ENCODE data around the gene RAD9A.
"Not testable (repeated sequence)": the region's sequence is repeated elsewhere in the genome, so short reads cannot be mapped to it uniquely, and the experiment has no call there.

Gene RAD9A

GRCh38 chr11:67410984-67411784, 19.4 kb downstream of the RAD9A start:
- no peak for DNase-seq

DNA sequence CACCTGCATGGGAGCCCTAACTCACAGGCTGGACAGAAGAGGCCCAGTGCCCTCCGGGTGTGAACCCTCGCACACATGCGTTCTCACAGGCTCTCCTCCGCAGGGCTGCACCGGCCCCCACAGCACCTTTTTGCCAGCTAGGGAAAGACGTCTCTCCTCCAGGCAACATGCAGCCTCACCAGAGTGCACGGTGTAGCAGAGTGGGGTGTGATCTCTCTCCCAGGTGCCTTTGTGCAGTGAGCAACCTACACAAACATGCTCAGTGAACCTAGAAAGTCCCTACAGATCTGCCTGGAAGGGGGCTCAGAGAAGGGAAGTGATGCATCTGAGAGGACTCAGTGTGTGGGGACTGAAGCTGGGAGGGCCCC, 20.0 kb downstream of the RAD9A start:
- no peak for DNase-seq

DNA sequence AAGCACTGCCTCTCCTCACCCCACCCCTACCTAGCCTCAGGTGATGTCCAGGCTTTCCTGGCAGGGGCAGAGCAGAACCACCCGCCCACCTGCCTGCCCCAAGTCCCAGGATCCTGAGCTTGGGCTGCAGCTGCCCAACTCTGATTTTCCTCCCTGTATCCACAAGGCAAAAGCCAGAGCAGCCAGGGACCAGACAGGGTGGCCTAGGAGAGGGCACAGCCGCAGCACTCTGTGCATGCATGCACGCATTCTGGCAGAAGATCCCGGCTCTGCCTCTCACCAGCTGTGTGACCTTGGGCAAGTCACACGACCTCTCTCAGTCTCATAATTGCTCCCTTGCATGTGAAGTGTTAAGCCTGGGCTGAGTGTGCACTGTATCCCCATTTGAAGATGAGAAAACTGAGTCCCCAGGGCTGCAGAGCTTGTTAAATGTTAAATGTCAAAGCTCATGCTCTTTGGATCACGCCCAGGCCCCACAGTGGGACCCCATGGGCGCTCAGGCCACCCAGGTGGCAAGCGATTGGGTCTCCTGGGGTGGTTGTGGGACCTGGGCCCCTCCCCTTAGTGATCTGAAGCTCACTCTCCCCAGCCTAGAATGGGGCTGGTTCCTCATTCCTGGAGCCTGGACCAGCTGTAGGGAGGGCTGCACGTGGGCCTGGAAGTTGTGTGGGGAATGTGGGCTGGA, 20.9 kb downstream of the RAD9A start:
- DNase-seq, result no peak

- no peak for DNase-seq
Observed at GRCh38 chr11:67413266-67413849, 21.6 kb downstream of the RAD9A start.

GRCh38 chr11:67415501-67416304, 23.9 kb downstream of the RAD9A start, which contains the start of gene CARNS1:
Gene CARNS1 (plus strand): TSS chr11:67415678. CDS start chr11:67416200, 522 bp downstream.
- DNase-seq, result no peak

GRCh38 chr11:67416416-67417335, 24.9 kb downstream of the RAD9A start:
- peak; percentile 18 for DNase-seq

GRCh38 chr11:67417425-67417824, 25.6 kb downstream of the RAD9A start:
- no peak for DNase-seq

- DNase-seq, result no peak
Observed at GRCh38 chr11:67418476-67419281, 26.9 kb downstream of the RAD9A start.

DNA sequence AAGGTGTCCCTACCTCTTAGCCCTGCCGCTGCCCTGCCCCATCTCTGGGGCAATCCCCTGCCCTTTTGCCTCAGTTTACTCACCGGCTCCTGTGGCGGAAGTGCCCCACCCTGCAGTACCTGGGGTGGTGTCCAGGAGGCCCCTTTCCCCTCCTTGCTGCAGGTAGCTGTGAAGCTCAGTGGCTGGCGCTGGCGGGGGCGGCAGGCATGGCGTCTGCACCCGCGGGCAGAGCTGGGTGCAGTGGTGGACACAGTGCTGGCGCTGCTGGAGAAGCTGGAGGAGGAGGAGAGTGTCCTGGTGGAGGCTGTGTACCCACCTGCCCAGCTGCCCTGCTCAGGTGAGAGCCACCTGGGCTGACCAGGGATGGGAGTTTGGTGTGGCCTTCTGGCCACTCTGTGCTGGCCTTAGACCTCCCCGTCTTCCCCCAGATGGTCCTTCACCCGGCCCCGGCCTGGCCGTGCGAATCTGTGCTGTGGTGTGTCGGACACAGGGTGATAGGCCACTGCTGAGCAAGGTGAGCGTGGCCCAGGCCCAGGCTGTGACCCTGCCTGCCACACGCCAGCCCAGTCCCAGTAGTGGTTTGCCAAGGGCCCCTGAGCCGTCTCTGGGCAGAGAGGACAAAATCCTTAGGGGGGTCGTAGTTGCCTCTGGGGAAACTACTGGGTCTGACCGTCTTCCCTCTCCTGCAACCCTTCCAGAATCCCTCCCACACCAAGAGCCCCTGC, 27.7 kb downstream of the RAD9A start:
- no peak for DNase-seq

DNA sequence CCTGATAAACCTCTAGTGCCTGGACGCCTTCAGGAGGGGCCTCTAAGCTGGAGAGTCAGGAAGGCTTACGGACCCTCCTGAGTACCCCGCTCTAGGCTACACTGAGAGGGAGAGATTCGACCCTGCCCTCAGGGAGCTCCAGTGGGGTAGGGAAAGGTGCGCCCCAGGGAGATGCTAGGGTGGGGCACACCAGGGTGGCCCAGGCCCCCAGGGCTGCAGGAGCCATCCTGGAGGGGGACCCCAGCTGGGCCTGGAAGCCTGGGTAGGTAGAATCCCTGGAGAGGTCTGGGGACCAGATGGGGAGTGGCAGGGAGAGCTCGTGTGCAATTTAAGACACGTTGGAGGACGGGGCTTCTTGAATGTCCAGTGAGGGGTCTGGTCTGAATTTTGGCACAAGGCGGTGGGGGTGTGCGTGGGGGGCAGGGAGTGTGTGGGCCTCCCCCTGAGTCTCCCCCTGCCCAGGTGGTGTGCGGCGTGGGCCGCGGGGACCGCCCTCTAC, 28.4 kb downstream of the RAD9A start:
- no peak for DNase-seq

DNA sequence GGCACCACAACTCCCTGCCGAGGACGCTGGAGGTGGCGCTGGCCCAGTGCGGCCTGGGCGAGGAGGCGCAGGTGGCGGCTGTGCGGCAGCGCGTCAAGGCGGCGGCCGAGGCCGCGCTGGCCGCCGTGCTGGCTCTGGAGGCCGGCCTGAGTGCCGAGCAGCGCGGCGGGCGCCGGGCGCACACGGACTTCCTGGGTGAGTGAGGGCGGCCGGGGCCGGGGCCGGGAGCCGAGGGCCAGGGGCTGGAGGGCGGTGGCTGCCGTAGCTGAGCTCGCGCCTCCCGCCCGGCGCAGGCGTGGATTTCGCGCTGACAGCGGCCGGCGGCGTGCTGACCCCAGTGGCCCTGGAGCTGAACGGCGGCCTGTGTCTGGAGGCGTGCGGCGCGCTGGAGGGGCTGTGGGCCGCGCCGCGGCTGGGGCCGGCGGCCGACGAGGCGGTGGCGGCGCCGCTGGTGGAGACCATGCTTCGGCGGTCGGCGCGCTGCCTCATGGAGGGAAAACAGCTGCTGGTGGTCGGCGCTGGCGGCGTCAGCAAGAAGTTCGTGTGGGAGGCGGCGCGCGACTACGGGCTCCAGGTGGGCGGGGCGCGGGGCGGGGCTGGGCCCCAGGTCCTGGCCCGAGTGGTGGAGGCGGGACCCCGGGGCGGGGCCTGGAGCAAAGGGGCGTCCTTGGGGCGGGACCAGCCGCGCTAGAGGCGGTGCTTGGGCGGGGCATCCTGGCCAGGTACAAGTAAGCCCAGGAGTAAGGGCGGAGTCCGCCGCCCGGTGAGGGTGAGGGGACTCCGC, 29.1 kb downstream of the RAD9A start:
- DNase-seq, result peak; percentile 22

GRCh38 chr11:67421430-67422031, 29.7 kb downstream of the RAD9A start:
- DNase-seq, result no peak

DNA sequence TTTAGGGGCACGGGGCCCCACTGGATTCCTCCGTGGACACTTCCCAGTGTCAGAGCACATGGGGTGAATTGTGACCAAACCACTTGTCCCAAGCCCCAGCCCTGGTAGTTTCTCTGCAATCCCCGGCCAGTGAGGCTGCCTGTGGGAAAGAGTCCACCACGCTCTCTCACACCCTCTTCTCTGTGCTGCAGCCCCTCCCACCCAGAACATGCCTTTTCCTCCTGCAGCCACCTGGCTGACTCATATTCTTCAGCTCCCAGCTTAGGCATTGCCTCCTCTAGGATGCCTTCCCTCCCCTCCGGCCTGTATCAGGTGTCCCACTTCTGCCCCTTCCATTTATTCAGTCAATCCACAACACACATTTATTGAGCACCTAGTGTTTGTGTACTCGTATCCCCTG, 31.1 kb downstream of the RAD9A start:
- DNase-seq, result no peak

DNA sequence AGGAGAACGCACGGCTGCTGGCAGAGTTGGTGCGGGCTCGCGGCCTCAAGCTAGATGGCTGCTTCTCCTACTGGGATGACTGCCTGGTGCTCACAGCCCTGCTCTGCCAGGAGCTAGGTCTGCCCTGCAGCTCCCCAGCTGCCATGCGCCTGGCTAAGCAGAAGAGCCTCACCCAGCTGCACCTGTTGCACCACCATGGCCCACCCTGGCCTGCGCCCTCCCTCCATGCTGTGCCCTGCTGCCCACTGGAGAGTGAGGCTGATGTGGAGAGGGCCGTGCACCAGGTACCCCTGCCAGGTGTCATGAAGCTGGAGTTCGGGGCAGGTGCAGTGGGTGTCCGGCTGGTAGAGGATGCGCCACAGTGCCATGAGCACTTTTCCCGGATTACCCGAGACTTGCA, 31.7 kb downstream of the RAD9A start:
- no peak for DNase-seq

DNA sequence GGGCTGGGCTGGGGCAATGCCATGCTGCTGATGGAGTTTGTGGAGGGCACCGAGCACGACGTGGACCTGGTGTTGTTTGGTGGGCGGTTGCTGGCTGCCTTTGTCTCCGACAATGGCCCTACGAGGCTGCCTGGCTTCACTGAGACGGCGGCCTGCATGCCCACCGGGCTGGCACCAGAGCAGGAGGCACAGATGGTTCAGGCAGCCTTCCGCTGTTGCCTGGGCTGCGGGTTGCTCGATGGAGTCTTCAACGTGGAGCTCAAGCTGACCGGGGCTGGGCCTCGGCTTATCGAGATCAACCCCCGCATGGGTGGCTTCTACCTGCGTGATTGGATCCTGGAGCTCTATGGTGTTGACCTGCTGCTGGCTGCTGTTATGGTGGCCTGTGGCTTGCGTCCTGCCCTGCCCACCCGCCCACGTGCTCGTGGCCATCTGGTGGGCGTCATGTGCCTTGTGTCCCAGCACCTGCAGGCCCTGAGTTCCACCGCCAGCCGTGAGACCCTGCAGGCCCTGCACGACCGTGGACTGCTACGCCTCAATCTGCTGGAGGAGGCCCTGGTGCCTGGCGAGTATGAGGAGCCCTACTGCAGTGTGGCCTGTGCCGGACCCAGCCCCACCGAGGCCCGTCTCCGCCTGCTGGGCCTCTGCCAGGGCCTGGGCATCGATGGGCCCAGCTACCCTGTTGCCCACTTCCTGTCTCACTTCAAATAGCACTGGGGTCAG, 32.3 kb downstream of the RAD9A start:
- DNase-seq, result no peak

DNA sequence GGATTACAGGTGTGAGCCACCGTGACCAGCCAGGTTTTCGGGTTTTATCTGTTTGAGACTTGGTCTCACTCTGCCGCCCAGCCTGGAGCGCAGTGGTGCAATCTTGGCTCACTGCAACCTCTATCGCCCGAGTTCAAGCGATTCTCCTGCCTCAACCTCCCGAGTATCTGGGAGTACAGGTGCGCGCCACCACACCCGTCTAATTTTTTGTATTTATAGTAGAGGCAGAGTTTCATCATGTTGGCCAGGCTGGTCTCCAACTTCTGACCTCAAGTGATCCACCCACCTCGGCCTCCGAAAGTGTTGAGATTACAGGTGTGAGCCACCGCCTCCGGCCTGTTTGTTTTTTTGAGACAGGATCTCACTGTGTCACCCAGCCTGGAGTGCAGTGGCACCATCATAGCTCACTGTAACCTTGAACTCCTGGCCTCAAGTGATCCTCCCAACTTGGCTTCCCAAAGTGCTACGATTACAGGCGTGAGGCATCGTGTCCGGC, 35.6 kb downstream of the RAD9A start:
- DNase-seq, result not testable (repeated sequence)

DNA sequence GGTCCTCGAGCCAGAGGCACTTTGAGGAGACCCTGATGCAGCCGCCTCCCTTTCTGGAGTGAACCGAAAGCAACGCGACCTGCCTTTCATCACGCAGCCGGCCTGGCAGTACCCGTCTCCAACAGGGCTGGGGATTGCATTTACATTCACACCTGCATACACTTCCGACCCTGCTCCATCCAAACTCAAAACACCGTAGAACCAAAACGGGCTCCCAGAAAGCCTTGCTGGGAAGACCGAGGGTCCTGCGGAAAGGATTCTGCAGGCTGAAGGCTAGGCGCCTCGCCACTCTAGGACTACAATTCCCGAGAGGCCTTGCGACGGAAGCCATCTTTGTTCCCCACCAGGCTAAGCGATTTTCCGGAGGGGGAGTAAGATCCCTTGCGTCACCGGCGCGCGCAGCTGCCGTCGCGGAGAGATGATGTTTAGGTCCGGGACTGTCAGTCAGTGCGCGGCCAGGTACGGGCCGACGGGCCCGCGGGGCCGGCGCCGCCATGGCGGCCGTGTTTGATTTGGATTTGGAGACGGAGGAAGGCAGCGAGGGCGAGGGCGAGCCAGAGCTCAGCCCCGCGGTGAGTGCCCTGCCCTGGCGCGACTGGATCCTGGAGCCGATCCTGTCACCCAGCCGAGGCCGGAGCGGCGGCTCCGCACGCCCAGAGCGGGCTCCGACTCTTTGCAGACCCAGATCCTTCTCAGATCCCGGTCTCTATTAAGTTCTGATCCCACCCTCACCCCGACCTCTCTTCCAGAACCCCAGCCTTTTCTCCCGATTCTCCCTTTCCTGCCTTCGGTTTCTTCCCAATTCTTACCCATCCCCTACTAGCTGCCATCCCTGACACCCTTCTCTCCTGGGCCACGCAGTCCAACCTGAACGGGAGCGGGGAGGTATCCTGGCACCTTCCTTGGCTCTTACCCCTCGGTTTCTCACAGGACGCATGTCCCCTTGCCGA, 36.5 kb downstream of the RAD9A start, which contains the start of gene RPS6KB2:
TSS of gene RPS6KB2 (plus strand) at position 443 of the 950 bp plus-strand sequence. CDS start at position 495, 52 bp downstream.
- peak; percentile 91 for DNase-seq
